ENCODE measurements around the gene CASZ1. TPM values are rescaled to one million over a fixed set of nuclear protein-coding genes. Genes with fewer than 3 reads are reported as not detected.

CASZ1 gene
- total and polyA plus RNA-seq, 12 donors: 19.5 to 79.8 (median 64.7) TPM

GRCh38 chr1:10802944-10803715 lies 6.7 kb upstream of the CASZ1 start:
- no peak overlapping the region for H3K27ac ChIP-seq
- H3K4me3 ChIP-seq: no peak overlapping the region
- DNase-seq: no peak
- no peaks in the 10 kb centered on the region for H3K9me3 ChIP-seq
- no peaks in the 10 kb centered on the region for H3K36me3 ChIP-seq
- H3K4me1 ChIP-seq: no peaks in the 10 kb centered on the region
- WGBS, 2 donors: 37 to 40% methylated on average over 12 of the region's 12 CpGs
- H3K27me3 ChIP-seq: peaks cover 0 to 44% (median 13%) of the 10 kb centered on the region in 7 donors
- TF ChIP-seq, protein P1, sequence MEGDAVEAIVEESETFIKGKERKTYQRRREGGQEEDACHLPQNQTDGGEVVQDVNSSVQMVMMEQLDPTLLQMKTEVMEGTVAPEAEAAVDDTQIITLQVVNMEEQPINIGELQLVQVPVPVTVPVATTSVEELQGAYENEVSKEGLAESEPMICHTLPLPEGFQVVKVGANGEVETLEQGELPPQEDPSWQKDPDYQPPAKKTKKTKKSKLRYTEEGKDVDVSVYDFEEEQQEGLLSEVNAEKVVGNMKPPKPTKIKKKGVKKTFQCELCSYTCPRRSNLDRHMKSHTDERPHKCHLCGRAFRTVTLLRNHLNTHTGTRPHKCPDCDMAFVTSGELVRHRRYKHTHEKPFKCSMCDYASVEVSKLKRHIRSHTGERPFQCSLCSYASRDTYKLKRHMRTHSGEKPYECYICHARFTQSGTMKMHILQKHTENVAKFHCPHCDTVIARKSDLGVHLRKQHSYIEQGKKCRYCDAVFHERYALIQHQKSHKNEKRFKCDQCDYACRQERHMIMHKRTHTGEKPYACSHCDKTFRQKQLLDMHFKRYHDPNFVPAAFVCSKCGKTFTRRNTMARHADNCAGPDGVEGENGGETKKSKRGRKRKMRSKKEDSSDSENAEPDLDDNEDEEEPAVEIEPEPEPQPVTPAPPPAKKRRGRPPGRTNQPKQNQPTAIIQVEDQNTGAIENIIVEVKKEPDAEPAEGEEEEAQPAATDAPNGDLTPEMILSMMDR (IDR thresholded peaks at IDR 0.05): no peak
- ATAC-seq: no peak
- intact Hi-C loops (cut with DNase I): no loop called here

DNA sequence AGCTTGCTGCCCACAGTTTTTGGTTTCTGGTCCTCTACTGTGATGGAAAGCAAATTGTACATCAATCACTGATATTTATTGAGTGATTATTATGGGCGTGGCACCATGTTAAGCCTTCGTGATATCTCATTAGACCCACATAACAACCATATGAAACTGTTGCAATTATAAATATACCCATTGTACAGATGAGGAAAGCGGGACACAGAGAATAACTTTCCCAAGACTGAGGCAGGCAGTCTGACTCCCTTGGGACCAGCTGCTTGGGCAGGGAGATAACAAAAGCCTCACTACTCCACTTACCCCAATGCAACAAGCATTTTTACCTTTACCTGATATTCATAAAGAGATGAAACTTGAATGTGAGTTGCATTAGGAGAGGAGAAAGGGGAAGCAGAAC lies 4.3 kb upstream of the CASZ1 start:
- peaks cover 0 to 68% (median 7%) of the 10 kb centered on the region in 7 donors for H3K27me3 ChIP-seq
- DNase-seq (no peak), ATAC-seq (no peak)
- intact Hi-C loops (cut with DNase I): no loop called here
- no peak overlapping the region for H3K4me3 ChIP-seq
- no peak overlapping the region for H3K27ac ChIP-seq
- H3K4me1 ChIP-seq: peaks cover 0 to 6% (median 4%) of the 10 kb centered on the region in 9 donors
- H3K36me3 ChIP-seq: no peaks in the 10 kb centered on the region
- WGBS, 2 donors: 88 to 92% methylated on average over 3 of the region's 3 CpGs
- TF ChIP-seq, protein P1 (IDR thresholded peaks at IDR 0.05): no peak
- H3K9me3 ChIP-seq: no peaks in the 10 kb centered on the region

- 42 to 45% methylated on average over 6 of the region's 6 CpGs for WGBS, 2 donors
- Histone ChIP-seq H3K4me3 (no peak overlapping the region), H3K27ac (no peak overlapping the region), H3K36me3 (no peaks in the 10 kb centered on the region), H3K9me3 (no peaks in the 10 kb centered on the region), H3K27me3 (peaks cover 0 to 78% (median 7%) of the 10 kb centered on the region in 7 donors), H3K4me1 (peaks cover 0 to 11% (median 4%) of the 10 kb centered on the region in 9 donors)
- ATAC-seq (no peak), DNase-seq (no peak)
- intact Hi-C loops (cut with DNase I): loop anchor here in 6 of 10 donors (5.0 to 10.0 kb wide), 8 partner anchors 63 to 285 kb away; no protein-coding TSS in a partner anchor
- TF ChIP-seq, protein P1 (IDR thresholded peaks at IDR 0.05): no peak
These were observed 3.3 kb upstream of the CASZ1 start for GRCh38 chr1:10799726-10800125.

GRCh38 chr1:10795276-10796021 lies 997 bp downstream of the CASZ1 start:
- intact Hi-C loops (cut with DNase I): loop anchor here in 7 of 10 donors (2.0 to 10.0 kb wide), 10 partner anchors 65 to 281 kb away; no protein-coding TSS in a partner anchor
- Histone ChIP-seq H3K4me1 (peaks cover 8 to 46% (median 28%) of the 10 kb centered on the region in 9 donors), H3K4me3 (peak overlapping the region; percentile 39 to 96 (median 79)), H3K36me3 (no peaks in the 10 kb centered on the region), H3K27ac (peak overlapping the region; percentile 71 to 99 (median 90)), H3K27me3 (peaks cover 0 to 91% (median 12%) of the 10 kb centered on the region in 7 donors), H3K9me3 (no peaks in the 10 kb centered on the region)
- 1% methylated on average over 39 to 41 of the region's 41 CpGs for WGBS, 2 donors
- TF ChIP-seq, protein P1 (IDR thresholded peaks at IDR 0.05): no peak
- ATAC-seq (peak; percentile 26 to 72 (median 56)), DNase-seq (no peak)
